ENCODE results near the gene ARHGAP35.

The ARHGAP35 gene

GRCh38 chr19:46901701-46902401 is 41.1 kb downstream of the ARHGAP35 start:
- in situ Hi-C loops (cut with MboI; ENCODE audit: low sequenced_read_pairs) = no loop called here

- in situ Hi-C loops (cut with MboI; ENCODE audit: low sequenced_read_pairs) = no loop called here
Observed at GRCh38 chr19:46902402-46902766, 41.6 kb downstream of the ARHGAP35 start.

DNA sequence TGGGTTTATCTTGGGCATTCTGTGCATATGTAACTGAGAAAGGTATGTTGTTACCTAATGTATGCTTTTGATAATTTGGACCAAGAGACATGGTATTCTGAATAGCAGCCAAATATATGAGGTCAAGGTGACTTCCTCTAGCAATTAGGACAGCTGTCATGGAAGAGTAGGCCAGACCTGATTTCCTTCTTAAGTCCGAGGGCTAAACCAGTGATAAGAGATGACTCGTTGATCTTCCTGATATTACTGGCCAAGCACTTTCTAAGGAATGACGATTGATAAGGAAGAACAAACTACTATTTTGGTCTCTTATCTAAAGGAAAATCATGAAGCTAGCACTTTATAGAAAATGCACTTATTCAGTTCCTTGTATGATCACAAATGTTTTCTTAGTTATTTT is 42.7 kb downstream of the ARHGAP35 start:
- in situ Hi-C loops (cut with MboI; ENCODE audit: low sequenced_read_pairs) = no loop called here

DNA sequence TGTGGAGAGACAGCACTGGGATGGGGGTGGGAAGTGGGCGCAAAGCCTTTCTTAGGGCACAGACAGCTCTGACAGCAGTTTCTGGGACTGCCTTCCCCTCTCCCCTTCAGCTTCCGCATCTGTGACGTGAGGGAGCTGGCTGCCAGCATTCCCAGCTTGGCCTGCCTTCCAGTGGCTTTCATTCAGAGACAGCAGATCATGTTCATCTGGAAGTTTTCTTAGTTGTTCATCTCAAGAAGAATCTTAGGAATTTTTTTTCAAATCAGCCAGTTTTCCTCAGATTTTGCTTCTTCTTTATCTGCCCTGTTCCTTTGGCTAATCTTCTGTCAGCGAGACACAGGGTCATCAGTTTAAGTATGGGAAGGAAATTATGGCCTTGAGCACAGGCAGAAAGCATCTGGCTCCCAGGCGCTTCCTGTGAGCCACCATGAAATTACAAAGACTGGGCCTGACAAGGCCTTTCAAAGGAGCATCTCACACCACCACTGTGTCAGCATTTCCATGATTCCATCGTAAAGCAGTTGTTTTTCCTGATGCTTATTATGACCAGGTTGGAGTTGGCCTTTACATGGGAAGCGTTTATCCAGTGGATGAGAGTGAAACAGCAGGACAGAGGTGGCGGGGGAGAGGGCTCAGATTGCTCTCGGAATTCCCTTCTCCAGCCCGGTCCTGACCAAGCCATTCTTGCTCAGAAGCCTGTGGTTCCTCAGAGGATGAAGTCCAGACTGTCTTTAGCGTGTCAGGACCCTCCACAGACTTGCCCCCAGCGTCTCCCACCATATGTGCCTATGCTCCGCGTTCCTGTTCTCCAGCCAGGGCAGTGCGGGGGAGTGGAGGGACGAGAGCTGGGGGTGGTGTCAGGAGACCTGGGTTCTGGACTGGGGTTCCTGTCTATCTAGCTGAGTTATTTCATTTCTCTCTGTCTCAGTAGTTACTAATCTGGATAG is 43.6 kb downstream of the ARHGAP35 start:
- in situ Hi-C loops (cut with MboI; ENCODE audit: low sequenced_read_pairs) = no loop called here

- in situ Hi-C loops (cut with MboI; ENCODE audit: low sequenced_read_pairs) = no loop called here
Observed at GRCh38 chr19:46906221-46906620, 45.4 kb downstream of the ARHGAP35 start.

GRCh38 chr19:46907880-46908279 is 47.1 kb downstream of the ARHGAP35 start:
- in situ Hi-C loops (cut with MboI; ENCODE audit: low sequenced_read_pairs) = no loop called here

GRCh38 chr19:46909356-46909755 is 48.6 kb downstream of the ARHGAP35 start:
- in situ Hi-C loops (cut with MboI; ENCODE audit: low sequenced_read_pairs) = no loop called here

Measured in HL-60/S4 treated with retinoic acid at 250 ng/mL for 4 days and 3 days (cell line).